HEK293T (cell line): Measurements from ENCODE around the gene FXN.

Experiments
- CTCF ChIA-PET: fragments of 350-600 bp; formaldehyde crosslinking; extraction: SDS; loops from one replicate; lab custom pipeline; 2021; ENCODE audit warnings: antibody characterized with exemption, inconsistent platforms; lab: Yijun Ruan, JAX
- POLR2A ChIA-PET: fragments of 350-600 bp; formaldehyde crosslinking; extraction: SDS; loops from one replicate; lab custom pipeline; 2020; ENCODE audit warnings: antibody characterized with exemption, inconsistent platforms; lab: Yijun Ruan, JAX
- DNase-seq: peaks from one replicate; pipeline ENCODE4 v3.0.0; 2012; ENCODE audit warnings: mixed read lengths; ENCODE audit errors: extremely low spot score
- ARNT ChIP-seq: fragments of 450-650 bp; IDR thresholded peaks from 2 replicates; pipeline ENCODE4 v1.6.1; 2017; ENCODE audit warnings: mild to moderate bottlenecking
- BHLHE40 ChIP-seq: fragments of 450-650 bp; IDR thresholded peaks from 2 replicates; pipeline ENCODE4 v1.6.1; 2016; ENCODE audit warnings: mild to moderate bottlenecking, moderate library complexity, borderline replicate concordance
- CTBP1 ChIP-seq: fragments of 450-650 bp; IDR thresholded peaks from 2 replicates; pipeline ENCODE4 v1.6.1; 2016; ENCODE audit warnings: borderline replicate concordance
- ELF4 ChIP-seq: fragments of 450-650 bp; IDR thresholded peaks from 2 replicates; pipeline ENCODE4 v1.6.1; 2017; ENCODE audit warnings: antibody characterized with exemption
- FOXA1 ChIP-seq: fragments of 450-650 bp; IDR thresholded peaks from 2 replicates; pipeline ENCODE4 v1.6.1; 2016; ENCODE audit warnings: mild to moderate bottlenecking
- FOXK2 ChIP-seq: fragments of 450-650 bp; IDR thresholded peaks from 2 replicates; pipeline ENCODE4 v1.6.1; 2016; ENCODE audit warnings: mild to moderate bottlenecking
- FOXM1 ChIP-seq: fragments of 450-650 bp; IDR thresholded peaks from 2 replicates; pipeline ENCODE4 v1.6.1; 2017; ENCODE audit warnings: mild to moderate bottlenecking, borderline replicate concordance
- HDGF ChIP-seq: fragments of 450-650 bp; IDR thresholded peaks from 2 replicates; pipeline ENCODE4 v1.6.1; 2017; ENCODE audit warnings: antibody characterized with exemption, borderline replicate concordance
- L3MBTL2 ChIP-seq: fragments of 450-650 bp; conservative IDR thresholded peaks from 2 replicates; pipeline ENCODE4 v1.6.1; 2016; ENCODE audit warnings: mild to moderate bottlenecking
- LEF1 ChIP-seq: fragments of 450-650 bp; IDR thresholded peaks from 2 replicates; pipeline ENCODE4 v1.6.1; 2017; ENCODE audit warnings: mild to moderate bottlenecking, borderline replicate concordance
- NFRKB ChIP-seq: fragments of 450-650 bp; IDR thresholded peaks from 2 replicates; pipeline ENCODE4 v1.6.1; 2016; ENCODE audit warnings: mild to moderate bottlenecking, moderate library complexity
- PKNOX1 ChIP-seq: fragments of 450-650 bp; IDR thresholded peaks from 2 replicates; pipeline ENCODE4 v1.6.1; 2016
- SP1 ChIP-seq: fragments of 450-650 bp; IDR thresholded peaks from 2 replicates; pipeline ENCODE4 v1.6.1; 2017
- SUZ12 ChIP-seq: fragments of 450-650 bp; IDR thresholded peaks from 2 replicates; pipeline ENCODE4 v1.6.1; 2016; ENCODE audit warnings: mild to moderate bottlenecking
- TARDBP ChIP-seq: fragments of 450-650 bp; IDR thresholded peaks from 2 replicates; pipeline ENCODE4 v1.6.1; 2016
- ZNF384 ChIP-seq: fragments of 450-650 bp; IDR thresholded peaks from 2 replicates; pipeline ENCODE4 v1.6.1; 2016

Gene FXN

GRCh38 chr9:69078069-69078468, 42.5 kb downstream of the FXN start:
- TF ChIP-seq BHLHE40 (no peak), PKNOX1 (no peak), FOXK2 (no peak), NFRKB (no peak), ARNT (no peak), FOXM1 (no peak), HDGF (no peak), ZNF384 (no peak), LEF1 (no peak), ELF4 (no peak), SP1 (no peak), L3MBTL2 (no peak), TARDBP (no peak), CTBP1 (no peak), SUZ12 (no peak), FOXA1 (no peak)
- POLR2A ChIA-PET: no interaction called here
- CTCF ChIA-PET: no interaction called here
- no peak for DNase-seq

- ChIA-PET CTCF (interaction anchor here (0.6 kb wide), 1 partner anchor 9 kb away, joined by 3 read pairs; no protein-coding TSS in a partner anchor), POLR2A (no interaction called here)
- TF ChIP-seq FOXM1 (no peak), L3MBTL2 (no peak), LEF1 (no peak), CTBP1 (no peak), PKNOX1 (no peak), ZNF384 (no peak), SUZ12 (no peak), NFRKB (no peak), FOXK2 (no peak), ARNT (no peak), FOXA1 (no peak)
- DNase-seq: no peak
These were observed 43.0 kb downstream of the FXN start for GRCh38 chr9:69078581-69078980.

- ChIA-PET POLR2A (no interaction called here), CTCF (interaction anchor here (0.6 kb wide), 1 partner anchor 8 kb away, joined by 3 read pairs; no protein-coding TSS in a partner anchor)
- TF ChIP-seq CTBP1 (no peak), HDGF (no peak), FOXA1 (no peak)
These were observed 43.6 kb downstream of the FXN start for GRCh38 chr9:69079186-69079585.

GRCh38 chr9:69081261-69081660, 45.7 kb downstream of the FXN start:
- TF ChIP-seq BHLHE40 (no peak), NFRKB (no peak), ARNT (no peak), LEF1 (no peak), L3MBTL2 (no peak), ELF4 (no peak), FOXK2 (no peak), ZNF384 (no peak), CTBP1 (no peak), PKNOX1 (no peak), TARDBP (no peak), HDGF (no peak), SUZ12 (no peak), SP1 (no peak), FOXM1 (no peak), FOXA1 (no peak)
- CTCF ChIA-PET: interaction anchor here (0.7 kb wide), 1 partner anchor 816 kb away, joined by 3 read pairs; no protein-coding TSS in a partner anchor
- no peak for DNase-seq
- POLR2A ChIA-PET: no interaction called here

More at GRCh38 chr9:69079186-69079585, 43.6 kb downstream of the FXN start:
- DNase-seq: no peak

- POLR2A ChIA-PET: no interaction called here
- CTCF ChIA-PET: no interaction called here
These were observed 47.8 kb downstream of the FXN start for GRCh38 chr9:69083321-69083720.

More at GRCh38 chr9:69083321-69083720, 47.8 kb downstream of the FXN start:
- TF ChIP-seq BHLHE40 (no peak), ARNT (no peak), FOXA1 (no peak), SP1 (no peak), NFRKB (no peak), TARDBP (no peak), HDGF (no peak), FOXM1 (no peak), CTBP1 (no peak), PKNOX1 (no peak)
- no peak for DNase-seq
